Skeletal muscle tissue (tissue), 4 donors: ENCODE results near the gene DYRK2. TPM values are rescaled to one million over a fixed set of nuclear protein-coding genes. Genes with fewer than 3 reads are reported as not detected.

Experiments
- H3K27ac ChIP-seq: one replicate; pipeline ENCODE4 v1.7.0; 2013; ENCODE audit warnings: mild to moderate bottlenecking, low read depth, low read length, inconsistent platforms
- H3K27me3 ChIP-seq, 3 donors: one replicate each; pipeline ENCODE4 v1.7.0; 2013; ENCODE audit warnings: low read length in 3 of 3; ENCODE audit not compliant: control insufficient read depth in 3 of 3, insufficient read depth in 3 of 3
- H3K36me3 ChIP-seq, 3 donors: one replicate each; pipeline ENCODE4 v1.7.0; 2013; ENCODE audit warnings: low read length in 3 of 3; ENCODE audit not compliant: control insufficient read depth in 3 of 3, insufficient read depth in 3 of 3
- H3K4me1 ChIP-seq, 3 donors: one replicate each; pipeline ENCODE4 v1.7.0; 2013; ENCODE audit warnings: low read length in 3 of 3, mild to moderate bottlenecking in 3 of 3; ENCODE audit not compliant: control insufficient read depth in 3 of 3, insufficient read depth in 3 of 3
- H3K4me3 ChIP-seq, 3 donors: one replicate each; pipeline ENCODE4 v1.7.0; 2013; ENCODE audit warnings: low read length in 3 of 3
- H3K9ac ChIP-seq, 3 donors: one replicate each; pipeline ENCODE4 v1.7.0; 2013; ENCODE audit warnings: low read length in 3 of 3, mild to moderate bottlenecking in 3 of 3, moderate library complexity in 2 of 3, low read depth in 1 of 3
- H3K9me3 ChIP-seq, 3 donors: one replicate each; pipeline ENCODE4 v1.7.0; 2013; ENCODE audit warnings: low read length in 3 of 3; ENCODE audit not compliant: control insufficient read depth in 3 of 3
- total RNA-seq: library from RNA; depleted of rRNA; stranded (reverse); fragments of >200 nt; gene quantifications from one replicate; pipeline ENCODE4 v1.2.3, GENCODE V29; 2014
- donor health status: Osteomylitis.

The DYRK2 gene
- total RNA-seq, 1 donor from 2014 or later = 47.0 TPM

- no peaks in the 10 kb centered on the region for H3K27me3 ChIP-seq
- no peaks in the 10 kb centered on the region for H3K9me3 ChIP-seq
- H3K36me3 ChIP-seq = no peaks in the 10 kb centered on the region
- no peak overlapping the region for H3K27ac ChIP-seq
- H3K9ac ChIP-seq = no peak overlapping the region
- peaks cover 0 to 7% (median 6%) of the 10 kb centered on the region in 3 donors for H3K4me1 ChIP-seq
- no peak overlapping the region for H3K4me3 ChIP-seq
Observed at GRCh38 chr12:67624355-67624754, 24.2 kb upstream of the DYRK2 start.

GRCh38 chr12:67625004-67625403 is 23.5 kb upstream of the DYRK2 start:
- Histone ChIP-seq H3K36me3 (no peaks in the 10 kb centered on the region), H3K27me3 (no peaks in the 10 kb centered on the region), H3K27ac (no peak overlapping the region), H3K4me1 (peaks cover 0 to 7% (median 6%) of the 10 kb centered on the region in 3 donors), H3K4me3 (no peak overlapping the region), H3K9ac (no peak overlapping the region), H3K9me3 (no peaks in the 10 kb centered on the region)

- H3K36me3 ChIP-seq = no peaks in the 10 kb centered on the region
- no peaks in the 10 kb centered on the region for H3K9me3 ChIP-seq
- H3K27ac ChIP-seq = no peak overlapping the region
- peaks cover 0 to 7% (median 6%) of the 10 kb centered on the region in 3 donors for H3K4me1 ChIP-seq
- no peak overlapping the region for H3K4me3 ChIP-seq
- H3K9ac ChIP-seq = no peak overlapping the region
- H3K27me3 ChIP-seq = no peaks in the 10 kb centered on the region
Observed at GRCh38 chr12:67626156-67626555, 22.4 kb upstream of the DYRK2 start.

- Histone ChIP-seq H3K4me1 (no peaks in the 10 kb centered on the region), H3K9me3 (no peaks in the 10 kb centered on the region), H3K36me3 (no peaks in the 10 kb centered on the region), H3K27me3 (no peaks in the 10 kb centered on the region), H3K27ac (no peak overlapping the region), H3K4me3 (no peak overlapping the region), H3K9ac (no peak overlapping the region)
Observed at GRCh38 chr12:67630373-67631088, 18.0 kb upstream of the DYRK2 start.

- Histone ChIP-seq H3K4me1 (no peaks in the 10 kb centered on the region), H3K36me3 (no peaks in the 10 kb centered on the region), H3K27ac (no peak overlapping the region), H3K9me3 (no peaks in the 10 kb centered on the region), H3K4me3 (no peak overlapping the region), H3K27me3 (no peaks in the 10 kb centered on the region), H3K9ac (no peak overlapping the region)
Observed at GRCh38 chr12:67632005-67632404, 16.5 kb upstream of the DYRK2 start.

GRCh38 chr12:67633024-67633610 is 15.4 kb upstream of the DYRK2 start:
- Histone ChIP-seq H3K27me3 (no peaks in the 10 kb centered on the region), H3K4me1 (no peaks in the 10 kb centered on the region), H3K9ac (no peak overlapping the region)

GRCh38 chr12:67633708-67634107 is 14.8 kb upstream of the DYRK2 start:
- H3K36me3 ChIP-seq = no peaks in the 10 kb centered on the region
- H3K27me3 ChIP-seq = no peaks in the 10 kb centered on the region
- H3K4me1 ChIP-seq = no peaks in the 10 kb centered on the region
- no peak overlapping the region for H3K4me3 ChIP-seq
- H3K9ac ChIP-seq = no peak overlapping the region
- H3K27ac ChIP-seq = no peak overlapping the region
- H3K9me3 ChIP-seq = no peaks in the 10 kb centered on the region

More at GRCh38 chr12:67633024-67633610, 15.4 kb upstream of the DYRK2 start:
- Histone ChIP-seq H3K36me3 (no peaks in the 10 kb centered on the region), H3K9me3 (no peaks in the 10 kb centered on the region), H3K27ac (no peak overlapping the region), H3K4me3 (no peak overlapping the region)

GRCh38 chr12:67634303-67634761 is 14.2 kb upstream of the DYRK2 start:
- Histone ChIP-seq H3K27ac (no peak overlapping the region), H3K9ac (no peak overlapping the region), H3K36me3 (no peaks in the 10 kb centered on the region), H3K27me3 (no peaks in the 10 kb centered on the region), H3K4me1 (no peaks in the 10 kb centered on the region), H3K4me3 (no peak overlapping the region), H3K9me3 (no peaks in the 10 kb centered on the region)

- no peak overlapping the region for H3K27ac ChIP-seq
- no peaks in the 10 kb centered on the region for H3K36me3 ChIP-seq
- no peaks in the 10 kb centered on the region for H3K9me3 ChIP-seq
- H3K4me3 ChIP-seq = no peak overlapping the region
- no peaks in the 10 kb centered on the region for H3K4me1 ChIP-seq
- no peaks in the 10 kb centered on the region for H3K27me3 ChIP-seq
- no peak overlapping the region for H3K9ac ChIP-seq
Observed at GRCh38 chr12:67637718-67638117, 10.8 kb upstream of the DYRK2 start.

GRCh38 chr12:67638694-67639093 is 9.9 kb upstream of the DYRK2 start:
- Histone ChIP-seq H3K9me3 (no peaks in the 10 kb centered on the region), H3K9ac (no peak overlapping the region), H3K27ac (no peak overlapping the region), H3K36me3 (no peaks in the 10 kb centered on the region), H3K27me3 (no peaks in the 10 kb centered on the region), H3K4me1 (no peaks in the 10 kb centered on the region), H3K4me3 (no peak overlapping the region)
